ENCODE data around the gene SHMT2. TPM values are rescaled to one million over a fixed set of nuclear protein-coding genes. Genes with fewer than 3 reads are reported as not detected.
A peak's percentile ranks its signal among the peaks of the same experiment; 100 is the strongest.

Gene SHMT2
- total and polyA plus RNA-seq, 9 of the 15 experiments (the other 6 are each of a cell fraction or from before 2014, with no cell fraction given), result 46.1 to 319 (median 115) TPM

GRCh38 chr12:57276935-57277563, 47.5 kb downstream of the SHMT2 start (continued):
- TF ChIP-seq RBM39 (optimal IDR thresholded peaks at IDR 0.05; ENCODE audit: low read depth, low read length) (no peak), XRCC5 (IDR thresholded peaks at IDR 0.05; ENCODE audit: low read depth, low read length) (no peak)

GRCh38 chr12:57278465-57279381, 49.2 kb downstream of the SHMT2 start:
- intact Hi-C loops (cut with micrococcal nuclease) (no loop called here), in situ Hi-C loops (cut with MboI) (no loop called here)
- Histone ChIP-seq H3K9me3 (replicated peaks; ENCODE audit: control insufficient read depth, insufficient read depth, low read depth, low read length) (no peaks in the 10 kb centered on the region), H3K9me1 (ENCODE audit: control insufficient read depth, insufficient read depth, low read length) (no peaks in the 10 kb centered on the region), H3K9ac (ENCODE audit: insufficient read depth in 1 of 2, low read depth in 2 of 2, low read length in 2 of 2) (no peak overlapping the region), H3K4me1 (replicated peaks in 1 of 2; ENCODE audit: control insufficient read depth in 2 of 2, insufficient read depth in 2 of 2, low read length in 2 of 2) (peaks cover 0 to 17% of the 10 kb centered on the region in 2 experiments; a peak in 4 of 5 replicates), H4K20me1 (replicated peaks; ENCODE audit: control insufficient read depth, insufficient read depth, low read length) (no peaks in the 10 kb centered on the region), H2AFZ (ENCODE audit: low read depth, low read length) (no peak overlapping the region), H3K4me3 (no peak overlapping the region), H3K4me2 (ENCODE audit: insufficient read depth, low read length) (no peak overlapping the region), H3K27me3 (ENCODE audit: control insufficient read depth in 2 of 2, insufficient read depth in 2 of 2, low read length in 2 of 2) (no peaks in the 10 kb centered on the region), H3K36me3 (ENCODE audit: control insufficient read depth, insufficient read depth, low read length) (peaks cover 36% of the 10 kb centered on the region; the same call in 2 of the 3 replicates), H3K79me2 (ENCODE audit: control insufficient read depth, insufficient read depth, low read length) (no peaks in the 10 kb centered on the region), H3K27ac (ENCODE audit: extremely low read depth, low read depth, low read length) (0 out of 3 replicates have a peak overlapping the region, but pooled peaks have one; percentile 8)
- DNase-seq (ENCODE audit: extremely low read depth in 1 of 4, low spot score in 3 of 4) (no peak), FAIRE-seq (no peak), ATAC-seq (no peak)
- BruUV-seq (replicated peaks), result no TSS peak
- TF ChIP-seq TAF15 (IDR thresholded peaks at IDR 0.05; ENCODE audit: low read depth, low read length) (no peak), XRCC3 (IDR thresholded peaks at IDR 0.05) (no peak), ZNF12 (CRISPR knock-in tag; IDR thresholded peaks at IDR 0.05) (no peak)
- TF ChIP-seq, protein P1, sequence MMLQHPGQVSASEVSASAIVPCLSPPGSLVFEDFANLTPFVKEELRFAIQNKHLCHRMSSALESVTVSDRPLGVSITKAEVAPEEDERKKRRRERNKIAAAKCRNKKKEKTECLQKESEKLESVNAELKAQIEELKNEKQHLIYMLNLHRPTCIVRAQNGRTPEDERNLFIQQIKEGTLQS (IDR thresholded peaks at IDR 0.05), result no peak
- TF ChIP-seq, protein P1 (CRISPR knock-in tag; conservative IDR thresholded peaks at IDR 0.05), result no peak
- TF ChIP-seq, protein P2, sequence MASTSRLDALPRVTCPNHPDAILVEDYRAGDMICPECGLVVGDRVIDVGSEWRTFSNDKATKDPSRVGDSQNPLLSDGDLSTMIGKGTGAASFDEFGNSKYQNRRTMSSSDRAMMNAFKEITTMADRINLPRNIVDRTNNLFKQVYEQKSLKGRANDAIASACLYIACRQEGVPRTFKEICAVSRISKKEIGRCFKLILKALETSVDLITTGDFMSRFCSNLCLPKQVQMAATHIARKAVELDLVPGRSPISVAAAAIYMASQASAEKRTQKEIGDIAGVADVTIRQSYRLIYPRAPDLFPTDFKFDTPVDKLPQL (IDR thresholded peaks at IDR 0.05; ENCODE audit: extremely low read depth, insufficient read length), result no peak
- ChIA-PET POLR2A (no interaction called here), CTCF (ENCODE audit: low intra/inter-chr PET ratio) (no interaction called here)
- 65% methylated on average over 7 of the region's 15 CpGs for WGBS (ENCODE audit: insufficient coverage, low coverage, missing lambda C conversion rate)

All from K562 (cell line).